Fibroblast of lung (primary cell): ENCODE measurements around the gene EEF1A2. TPM values are rescaled to one million over a fixed set of nuclear protein-coding genes. Genes with fewer than 3 reads are reported as not detected.

Experiments used
- DNase-seq, 2 donors: peaks; one replicate each; pipeline versions ENCODE4 v3.0.0 to v3.0.0-alpha.2; 2010; ENCODE audit warnings: low read depth in 2 of 2
- H2AFZ ChIP-seq: 2 replicates; pipeline ENCODE4 v1.5.1; 2012; ENCODE audit warnings: low read length, control low read depth, inconsistent platforms
- H3K27ac ChIP-seq: 2 replicates; pipeline ENCODE4 v1.5.1; 2011; ENCODE audit warnings: low read length, control low read depth; ENCODE audit not compliant: insufficient read depth
- H3K27me3 ChIP-seq: 2 replicates; pipeline ENCODE4 v1.5.1; 2011; ENCODE audit warnings: mild to moderate bottlenecking, low read length; ENCODE audit not compliant: control insufficient read depth, insufficient read depth
- H3K36me3 ChIP-seq: 2 replicates; pipeline ENCODE4 v1.5.1; 2011; ENCODE audit warnings: low read length; ENCODE audit not compliant: control insufficient read depth, insufficient read depth
- H3K4me1 ChIP-seq: 2 replicates; pipeline ENCODE4 v1.5.1; 2011; ENCODE audit warnings: low read length; ENCODE audit not compliant: control insufficient read depth, insufficient read depth; ENCODE audit errors: extremely low read depth
- H3K4me2 ChIP-seq: 2 replicates; pipeline ENCODE4 v1.5.1; 2011; ENCODE audit warnings: low read length, control low read depth; ENCODE audit not compliant: insufficient read depth; ENCODE audit errors: extremely low read depth
- H3K4me3 ChIP-seq, 4 experiments: fragments of 200-600 bp in 1 of 4; sonication (generic) in 1 of 4; replicated peaks in 1 of 4; 2 replicates each; pipeline ENCODE4 v1.5.1; 2011 to 2016; ENCODE audit warnings: low read length in 4 of 4, low read depth in 3 of 4, mild to moderate bottlenecking in 3 of 4, control low read depth in 2 of 4, inconsistent platforms in 1 of 4, mixed read lengths in 1 of 4; ENCODE audit not compliant: insufficient read depth in 1 of 4; ENCODE audit errors: control extremely low read depth in 1 of 4
- H3K79me2 ChIP-seq: 2 replicates; pipeline ENCODE4 v1.5.1; 2012; ENCODE audit warnings: mild to moderate bottlenecking, low read length, inconsistent platforms; ENCODE audit not compliant: control insufficient read depth, insufficient read depth
- H3K9ac ChIP-seq: 2 replicates; pipeline ENCODE4 v1.5.1; 2011; ENCODE audit warnings: mild to moderate bottlenecking, low read length, control low read depth; ENCODE audit not compliant: insufficient read depth
- H3K9me3 ChIP-seq: 2 replicates; pipeline ENCODE4 v1.5.1; 2012; ENCODE audit warnings: low read depth, low read length; ENCODE audit not compliant: control insufficient read depth, insufficient read depth
- H4K20me1 ChIP-seq: 2 replicates; pipeline ENCODE4 v1.5.1; 2011; ENCODE audit warnings: low read length; ENCODE audit not compliant: control insufficient read depth, insufficient read depth; ENCODE audit errors: extremely low read depth
- EZH2 ChIP-seq: IDR thresholded peaks from 2 replicates; pipeline ENCODE4 v1.5.1; 2012; ENCODE audit warnings: low read length, control low read depth, mild to moderate bottlenecking; ENCODE audit errors: missing control alignments
- polyA plus RNA-seq, 2 donors: library from polyadenylated mRNA; depleted of rRNA in 1 of 2; stranded (reverse) in 1 of 2; unstranded in 1 of 2; fragments of >200 nt; gene quantifications; 2 replicates each; pipeline ENCODE4 v1.2.1, GENCODE V29; 2011 to 2012; ENCODE audit warnings: missing spikeins in 1 of 2
- total RNA-seq: library from RNA; depleted of rRNA; stranded (reverse); fragments of >200 nt; gene quantifications from 2 replicates; pipeline ENCODE4 v1.2.1, GENCODE V29; 2014
- TF ChIP-seq, protein P1 (sequence below), 2 donors: IDR thresholded peaks in 1 of 2; conservative IDR thresholded peaks in 1 of 2; 1 replicate in 1 of 2; 2 replicates in 1 of 2; pipeline ENCODE4 v1.5.1; 2011 to 2012; ENCODE audit warnings: low read length in 2 of 2, control low read depth in 1 of 2, inconsistent platforms in 1 of 2, low read depth in 1 of 2, mild to moderate bottlenecking in 1 of 2

EEF1A2 gene
- total and polyA plus RNA-seq, 2 donors (not counting 1 experiment from before 2014, with no cell fraction given) = 0.16 to 1.7 TPM

DNA sequence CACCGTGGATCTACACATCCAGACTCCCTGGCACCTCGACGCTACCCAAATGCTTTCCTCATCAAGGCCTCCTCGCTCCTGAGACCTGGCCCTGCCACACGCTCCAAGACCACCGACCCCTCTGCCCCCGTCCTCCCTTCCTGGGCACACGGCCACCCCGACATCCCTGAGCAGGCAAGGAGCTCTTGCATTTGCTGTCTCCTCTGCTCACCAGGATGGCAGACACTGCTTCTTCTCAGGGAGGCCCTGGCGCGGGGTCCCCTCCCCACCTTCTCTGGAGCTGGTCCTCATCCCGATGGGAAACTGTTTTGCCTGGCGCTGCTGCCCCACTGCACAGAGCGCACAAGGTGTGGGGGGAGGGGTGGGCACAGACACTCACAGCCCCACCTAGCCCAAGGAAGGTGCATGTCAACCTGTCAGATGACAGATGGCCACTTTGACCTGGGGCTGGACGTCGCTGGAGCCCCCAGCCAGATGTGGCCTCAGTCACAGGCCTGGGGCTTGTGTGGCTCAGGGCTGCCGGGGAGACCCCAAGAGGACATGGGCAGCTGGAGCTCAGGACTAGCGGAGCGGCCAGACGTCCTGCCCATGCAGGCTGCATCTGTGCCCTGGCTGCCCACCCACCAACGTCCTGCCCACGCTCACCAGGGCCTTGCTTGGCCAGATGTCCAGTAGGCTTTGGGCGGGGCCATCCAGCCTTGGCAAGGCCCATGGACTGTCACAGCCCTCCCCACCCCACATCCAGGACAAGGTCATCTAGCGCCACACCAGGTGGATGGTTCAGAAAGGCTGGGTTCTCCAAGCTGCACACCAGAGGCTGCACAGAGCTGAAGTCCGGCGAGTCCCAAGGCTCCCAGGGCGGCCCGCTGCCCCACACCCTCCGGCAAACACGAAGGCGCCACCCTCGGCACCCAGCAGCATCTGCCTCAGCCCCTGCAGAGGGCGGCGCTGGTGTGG, 20.3 kb downstream of the EEF1A2 start:
- Histone ChIP-seq H2AFZ (no peak overlapping the region), H3K27me3 (peaks cover 13% of the 10 kb centered on the region), H3K36me3 (no peaks in the 10 kb centered on the region), H3K27ac (no peak overlapping the region), H3K4me2 (no peak overlapping the region), H3K9me3 (no peaks in the 10 kb centered on the region), H3K4me3 (no peak overlapping the region), H3K4me1 (no peaks in the 10 kb centered on the region), H4K20me1 (no peaks in the 10 kb centered on the region), H3K9ac (no peak overlapping the region), H3K79me2 (no peaks in the 10 kb centered on the region)
- no peak for DNase-seq
- no peak for TF ChIP-seq EZH2
- TF ChIP-seq, protein P1, sequence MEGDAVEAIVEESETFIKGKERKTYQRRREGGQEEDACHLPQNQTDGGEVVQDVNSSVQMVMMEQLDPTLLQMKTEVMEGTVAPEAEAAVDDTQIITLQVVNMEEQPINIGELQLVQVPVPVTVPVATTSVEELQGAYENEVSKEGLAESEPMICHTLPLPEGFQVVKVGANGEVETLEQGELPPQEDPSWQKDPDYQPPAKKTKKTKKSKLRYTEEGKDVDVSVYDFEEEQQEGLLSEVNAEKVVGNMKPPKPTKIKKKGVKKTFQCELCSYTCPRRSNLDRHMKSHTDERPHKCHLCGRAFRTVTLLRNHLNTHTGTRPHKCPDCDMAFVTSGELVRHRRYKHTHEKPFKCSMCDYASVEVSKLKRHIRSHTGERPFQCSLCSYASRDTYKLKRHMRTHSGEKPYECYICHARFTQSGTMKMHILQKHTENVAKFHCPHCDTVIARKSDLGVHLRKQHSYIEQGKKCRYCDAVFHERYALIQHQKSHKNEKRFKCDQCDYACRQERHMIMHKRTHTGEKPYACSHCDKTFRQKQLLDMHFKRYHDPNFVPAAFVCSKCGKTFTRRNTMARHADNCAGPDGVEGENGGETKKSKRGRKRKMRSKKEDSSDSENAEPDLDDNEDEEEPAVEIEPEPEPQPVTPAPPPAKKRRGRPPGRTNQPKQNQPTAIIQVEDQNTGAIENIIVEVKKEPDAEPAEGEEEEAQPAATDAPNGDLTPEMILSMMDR (conservative IDR thresholded peaks at IDR 0.05 in 1 of 2, IDR thresholded peaks at IDR 0.05 in 1 of 2; ENCODE audit: low read depth in 1 of 2, low read length in 2 of 2) = no peak

DNA sequence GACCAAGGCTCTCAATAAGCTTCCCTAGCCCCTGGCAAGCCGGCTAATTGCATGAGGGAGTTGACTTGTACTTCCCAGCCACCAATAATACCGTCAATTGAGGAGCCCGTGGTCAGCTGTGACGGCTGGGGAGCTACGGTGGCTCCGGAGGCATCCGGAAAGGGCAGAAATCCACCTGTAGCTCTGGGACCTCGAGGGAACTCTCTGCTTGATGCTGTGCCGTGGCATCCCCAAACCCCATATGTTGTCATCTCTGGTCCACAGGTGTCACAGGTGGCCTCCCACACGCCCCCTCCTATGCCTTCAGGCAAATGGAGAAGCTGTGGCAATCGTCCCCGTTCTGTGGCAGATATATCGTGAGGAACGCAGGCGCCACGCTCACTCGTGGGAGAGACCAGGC, 20.9 kb downstream of the EEF1A2 start:
- Histone ChIP-seq H3K36me3 (no peaks in the 10 kb centered on the region), H3K4me1 (no peaks in the 10 kb centered on the region), H3K9ac (no peak overlapping the region), H4K20me1 (no peaks in the 10 kb centered on the region), H3K4me2 (no peak overlapping the region), H3K9me3 (no peaks in the 10 kb centered on the region), H3K4me3 (no peak overlapping the region), H3K27ac (no peak overlapping the region), H3K27me3 (peaks cover 20% of the 10 kb centered on the region), H3K79me2 (no peaks in the 10 kb centered on the region), H2AFZ (no peak overlapping the region)
- TF ChIP-seq, protein P1 (conservative IDR thresholded peaks at IDR 0.05 in 1 of 2, IDR thresholded peaks at IDR 0.05 in 1 of 2; ENCODE audit: low read depth in 1 of 2, low read length in 2 of 2) = no peak
- TF ChIP-seq EZH2 = no peak
- DNase-seq = no peak

DNA sequence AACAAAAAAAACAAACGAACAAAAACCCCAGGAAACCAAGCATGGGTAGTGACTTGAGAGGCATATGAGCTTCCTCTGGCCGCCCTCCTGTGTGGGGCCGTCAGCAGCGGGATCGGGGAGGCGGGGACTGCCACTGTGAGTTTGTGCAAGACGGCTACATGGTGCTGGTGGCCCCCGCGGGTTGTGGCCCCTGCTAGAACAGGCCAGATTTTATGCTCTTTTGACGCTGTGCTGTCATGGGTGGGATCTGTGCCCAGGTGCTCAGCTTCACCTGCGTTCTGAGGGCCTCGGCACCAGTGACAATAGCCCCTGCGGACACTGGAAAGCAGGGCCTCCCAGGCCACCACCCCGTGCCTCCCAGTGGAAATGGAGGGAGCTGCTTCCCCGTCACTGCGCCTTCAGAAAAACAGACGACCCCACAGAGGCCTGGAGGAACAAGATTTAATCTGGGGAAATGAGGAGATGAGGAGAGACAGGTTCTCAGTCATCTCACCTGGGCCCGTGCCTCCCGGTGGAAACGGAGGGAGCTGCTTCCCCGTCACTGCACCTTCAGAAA, 21.7 kb downstream of the EEF1A2 start:
- H3K36me3 ChIP-seq = no peaks in the 10 kb centered on the region
- H3K27ac ChIP-seq = no peak overlapping the region
- no peak for DNase-seq
- no peak overlapping the region for H3K9ac ChIP-seq
- no peaks in the 10 kb centered on the region for H3K9me3 ChIP-seq
- no peak overlapping the region for H2AFZ ChIP-seq
- H3K4me3 ChIP-seq = no peak overlapping the region
- no peak overlapping the region for H3K4me2 ChIP-seq
- no peaks in the 10 kb centered on the region for H4K20me1 ChIP-seq
- H3K4me1 ChIP-seq = no peaks in the 10 kb centered on the region
- TF ChIP-seq EZH2 = no peak
- TF ChIP-seq, protein P1 (conservative IDR thresholded peaks at IDR 0.05 in 1 of 2, IDR thresholded peaks at IDR 0.05 in 1 of 2; ENCODE audit: low read depth in 1 of 2, low read length in 2 of 2) = no peak
- peaks cover 20% of the 10 kb centered on the region for H3K27me3 ChIP-seq
- H3K79me2 ChIP-seq = no peaks in the 10 kb centered on the region
